GM12864 (cell line): ENCODE measurements around the gene FKBP1A.

Experiments
- DNase-seq: peaks from one replicate; pipeline ENCODE4 v3.0.0-alpha.2; 2011; ENCODE audit warnings: low read depth
- H3K4me3 ChIP-seq: 2 replicates; pipeline ENCODE4 v1.5.1; 2011; ENCODE audit warnings: mild to moderate bottlenecking, low read depth, low read length, control low read depth
- CTCF ChIP-seq: IDR thresholded peaks from 2 replicates; pipeline ENCODE4 v1.5.1; 2011; ENCODE audit warnings: low read depth, mild to moderate bottlenecking, moderate library complexity, low read length, control low read depth, inconsistent platforms; ENCODE audit errors: missing control alignments

Gene FKBP1A

GRCh38 chr20:1393507-1393882, 641 bp upstream of the FKBP1A start:
- TF ChIP-seq CTCF, result no peak
- no peak for DNase-seq
- H3K4me3 ChIP-seq, result peak overlapping the region; percentile 91

GRCh38 chr20:1392443-1392692, 486 bp downstream of the FKBP1A start:
- H3K4me3 ChIP-seq, result peak overlapping the region; percentile 91
- no peak for TF ChIP-seq CTCF
- DNase-seq, result no peak

GRCh38 chr20:1391640-1392442, 1.0 kb downstream of the FKBP1A start:
- no peak for DNase-seq
- peak overlapping the region; percentile 91 for H3K4me3 ChIP-seq
- TF ChIP-seq CTCF, result no peak

- H3K4me3 ChIP-seq, result peak overlapping the region; percentile 91
Observed at GRCh38 chr20:1390581-1391403, 2.1 kb downstream of the FKBP1A start.

GRCh38 chr20:1389703-1390580, 2.9 kb downstream of the FKBP1A start:
- DNase-seq, result no peak
- TF ChIP-seq CTCF, result no peak
- no peak overlapping the region; the same call in 1 of the 2 replicates for H3K4me3 ChIP-seq

More at GRCh38 chr20:1390581-1391403, 2.1 kb downstream of the FKBP1A start:
- DNase-seq, result no peak
- no peak for TF ChIP-seq CTCF

- no peak for DNase-seq
- no peak overlapping the region; the same call in 1 of the 2 replicates for H3K4me3 ChIP-seq
- TF ChIP-seq CTCF, result no peak
Observed at GRCh38 chr20:1388741-1389483, 3.9 kb downstream of the FKBP1A start.
